Adrenal gland (tissue), 12 donors: Measurements from ENCODE around the gene OSTF1. TPM values are rescaled to one million over a fixed set of nuclear protein-coding genes. Genes with fewer than 3 reads are reported as not detected.

Source experiments
- DNase-seq, 7 donors: peaks; one replicate each; pipeline ENCODE4 v3.0.0-alpha.2; 2019 to 2020
- H3K27ac ChIP-seq, 5 donors: fragments of 200-600 bp; sonication (generic) in 4 of 5; 1 replicate in 3 of 5; 2 replicates in 2 of 5; pipeline versions ENCODE4 v1.5.1 to v1.8.0; 2016 to 2020; ENCODE audit warnings: mild to moderate bottlenecking in 1 of 5
- H3K27me3 ChIP-seq: fragments of 200-600 bp; 2 replicates; pipeline ENCODE4 v1.8.0; 2021
- H3K36me3 ChIP-seq, 2 donors: fragments of 200-600 bp; replicated peaks in 1 of 2; 1 replicate in 1 of 2; 2 replicates in 1 of 2; pipeline versions ENCODE4 v1.5.1 to v1.8.0; 2018 to 2022
- H3K4me1 ChIP-seq, 2 donors: fragments of 200-600 bp; replicated peaks in 1 of 2; 1 replicate in 1 of 2; 2 replicates in 1 of 2; pipeline versions ENCODE4 v1.5.1 to v1.8.0; 2018 to 2021
- H3K4me3 ChIP-seq, 4 donors: fragments of 200-600 bp; sonication (generic) in 3 of 4; one replicate each; pipeline ENCODE4 v1.5.1; 2016 to 2018
- H3K9me3 ChIP-seq, 3 donors: fragments of 200-600 bp; sonication (generic) in 1 of 3; replicated peaks in 1 of 3; 1 replicate in 2 of 3; 2 replicates in 1 of 3; pipeline versions ENCODE4 v1.5.1 to v1.8.0; 2016 to 2021
- CTCF ChIP-seq, 6 experiments: fragments of 450-650 bp in 4 of 6; fragments of 200-600 bp in 2 of 6; sonication (generic) in 1 of 6; IDR thresholded peaks; 1 replicate in 5 of 6; 2 replicates in 1 of 6; pipeline versions ENCODE4 v1.5.1 to v1.8.0; 2016 to 2021; ENCODE audit warnings: antibody characterized with exemption in 6 of 6, mild to moderate bottlenecking in 2 of 6, moderate library complexity in 1 of 6
- POLR2A ChIP-seq, 2 donors: fragments of 450-650 bp; IDR thresholded peaks; one replicate each; pipeline ENCODE4 v1.6.1; 2017; ENCODE audit warnings: antibody characterized with exemption in 2 of 2, mild to moderate bottlenecking in 2 of 2, moderate library complexity in 1 of 2
- WGBS, 4 donors: extraction: QIAGEN DNeasy Blood & Tissue Kit in 2 of 4; methylation state at CpG; one replicate each; pipeline versions ENCODE4 v1.1.5 to v1.1.7; 2013 to 2017; 5-methylcytosine and 5-hydroxymethylcytosine counted together
- intact Hi-C, 2 donors: fragments of 100-400 bp; cut with DNase I; formaldehyde crosslinking; loops; one replicate each; pipeline versions ENCODE4 v1.14.1 to v1.15.0; 2022 to 2023
- polyA plus RNA-seq, 3 donors: library from polyadenylated mRNA; stranded (reverse); fragments of 200-250 nt in 2 of 3; fragments of 350-450 nt in 1 of 3; fragmentation: Illumina TruSeq in 1 of 3; extraction: RNeasy Lipid Tissue Mini Kit (QIAGEN cat#74804) in 1 of 3; gene quantifications; one replicate each; pipeline ENCODE4 v1.2.3, GENCODE V29; 2013 to 2014
- total RNA-seq, 9 donors: library from RNA; depleted of rRNA in 4 of 9; stranded (reverse); fragments of >200 nt in 4 of 9; fragments of 120-200 nt in 1 of 9; fragmentation: NEBNext Ultra II Directional in 1 of 9; extraction: Animal tissue kit (Norgen Biotek cat#: 25700) in 1 of 9; gene quantifications; one replicate each; pipeline versions ENCODE4 v1.1.0 to v1.2.4, GENCODE V29; 2013 to 2023
- donor health status: healthy with polysubstance abuse.
- donor health status: Bipolar disorder and iron deficiency.
- donor health status: DM: yes; HTN: yes; CAD: no.
- donor health status: DM: no; HTN: no; CAD: no.
- donor health status: DM: no; HTN: no; CAD: no.
- donor health status: DM: yes; HTN: yes; CAD: no.

Gene OSTF1
- total and polyA plus RNA-seq, 12 donors, result 21.0 to 52.2 (median 34.9) TPM

- H3K4me1 ChIP-seq, result no peaks in the 10 kb centered on the region
- H3K4me3 ChIP-seq, result no peak overlapping the region
- 85 to 94% (median 89%) methylated on average over 2 of the region's 2 CpGs for WGBS, 4 donors
- no peaks in the 10 kb centered on the region for H3K27me3 ChIP-seq
- DNase-seq, result no peak
- TF ChIP-seq CTCF (IDR thresholded peaks at IDR 0.05), result no peak
- no peak for TF ChIP-seq POLR2A (IDR thresholded peaks at IDR 0.05)
- no peaks in the 10 kb centered on the region for H3K9me3 ChIP-seq
- H3K36me3 ChIP-seq, result peaks cover 0 to 18% of the 10 kb centered on the region in 2 donors
- H3K27ac ChIP-seq, result no peak overlapping the region
- intact Hi-C loops, result no loop called here
Observed at GRCh38 chr9:75128535-75128934, 40.2 kb downstream of the OSTF1 start.

GRCh38 chr9:75130172-75130571 is 41.9 kb downstream of the OSTF1 start:
- intact Hi-C loops, result no loop called here
- Histone ChIP-seq H3K4me3 (no peak overlapping the region), H3K36me3 (peaks cover 0 to 33% of the 10 kb centered on the region in 2 donors), H3K27me3 (no peaks in the 10 kb centered on the region), H3K9me3 (no peaks in the 10 kb centered on the region), H3K27ac (no peak overlapping the region), H3K4me1 (no peaks in the 10 kb centered on the region)
- no peak for TF ChIP-seq CTCF (IDR thresholded peaks at IDR 0.05)
- DNase-seq, result no peak
- WGBS, 4 donors, result 96 to 98% (median 97%) methylated on average over 5 of the region's 5 CpGs

- Histone ChIP-seq H3K4me3 (no peak overlapping the region), H3K9me3 (no peaks in the 10 kb centered on the region), H3K27me3 (no peaks in the 10 kb centered on the region), H3K4me1 (no peaks in the 10 kb centered on the region), H3K27ac (no peak overlapping the region), H3K36me3 (peaks cover 0 to 38% of the 10 kb centered on the region in 2 donors)
- TF ChIP-seq CTCF (IDR thresholded peaks at IDR 0.05), result no peak
- no peak for TF ChIP-seq POLR2A (IDR thresholded peaks at IDR 0.05)
- DNase-seq, result no peak
- intact Hi-C loops, result no loop called here
- WGBS, 4 donors, result 53 to 81% (median 74%) methylated on average over 5 of the region's 5 CpGs
Observed at GRCh38 chr9:75130621-75131230, 42.4 kb downstream of the OSTF1 start.

GRCh38 chr9:75131700-75132099 is 43.4 kb downstream of the OSTF1 start:
- TF ChIP-seq POLR2A (IDR thresholded peaks at IDR 0.05) (no peak), CTCF (IDR thresholded peaks at IDR 0.05) (no peak)
- DNase-seq, result no peak
- H3K36me3 ChIP-seq, result peaks cover 0 to 38% of the 10 kb centered on the region in 2 donors
- H3K27ac ChIP-seq, result no peak overlapping the region
- no peaks in the 10 kb centered on the region for H3K9me3 ChIP-seq
- intact Hi-C loops, result no loop called here
- H3K27me3 ChIP-seq, result no peaks in the 10 kb centered on the region
- no peak overlapping the region for H3K4me3 ChIP-seq
- 92 to 96% (median 95%) methylated on average over 3 of the region's 3 CpGs for WGBS, 4 donors
- H3K4me1 ChIP-seq, result no peaks in the 10 kb centered on the region
